ENCODE measurements around the gene KCNA1. TPM values are rescaled to one million over a fixed set of nuclear protein-coding genes. Genes with fewer than 3 reads are reported as not detected.
A peak's percentile ranks its signal among the peaks of the same experiment; 100 is the strongest.
"Not testable (repeated sequence)": the region's sequence is repeated elsewhere in the genome, so short reads cannot be mapped to it uniquely, and the experiment has no call there.

Gene KCNA1
- 0.07 TPM in 1 of 2 replicates, not detected in the other for total RNA-seq (2014; rRNA removed; shearing (Covaris generic))

GRCh38 chr12:4909734-4910501, at the start of gene KCNA1:
Gene KCNA1 (plus strand): TSS chr12:4909905. CDS start chr12:4911379, 1,474 bp downstream.
- Histone ChIP-seq H3K27me3 (ENCODE audit: control insufficient read depth, insufficient read depth, low read length) (peaks cover 75% of the 10 kb centered on the region), H3K36me3 (replicated peaks; ENCODE audit: control insufficient read depth, insufficient read depth, low read length) (no peaks in the 10 kb centered on the region), H3K4me3 (ENCODE audit: insufficient read depth, low read depth, low read length) (peak within 1 kb of the TSS; percentile 46)
- DNase-seq, result peak; percentile 81

GRCh38 chr12:4860741-4861140, 49.0 kb upstream of the KCNA1 start:
- H3K27me3 ChIP-seq (ENCODE audit: control insufficient read depth, insufficient read depth, low read length), result peaks cover 8% of the 10 kb centered on the region; the same call in 1 of the 2 replicates
- H3K4me3 ChIP-seq (ENCODE audit: insufficient read depth, low read depth, low read length), result no peak overlapping the region
- DNase-seq, result no peak
- no peaks in the 10 kb centered on the region for H3K36me3 ChIP-seq (replicated peaks; ENCODE audit: control insufficient read depth, insufficient read depth, low read length)

- Histone ChIP-seq H3K27me3 (ENCODE audit: control insufficient read depth, insufficient read depth, low read length) (peaks cover 7% of the 10 kb centered on the region; the same call in 1 of the 2 replicates), H3K4me3 (ENCODE audit: insufficient read depth, low read depth, low read length) (no peak overlapping the region), H3K36me3 (replicated peaks; ENCODE audit: control insufficient read depth, insufficient read depth, low read length) (no peaks in the 10 kb centered on the region)
- no peak for DNase-seq
Measured at GRCh38 chr12:4862809-4863208, 46.9 kb upstream of the KCNA1 start.

GRCh38 chr12:4864575-4864974, 45.1 kb upstream of the KCNA1 start:
- no peaks in the 10 kb centered on the region; the same call in 1 of the 2 replicates for H3K27me3 ChIP-seq (ENCODE audit: control insufficient read depth, insufficient read depth, low read length)
- DNase-seq, result no peak

GRCh38 chr12:4865246-4865645, 44.5 kb upstream of the KCNA1 start:
- Histone ChIP-seq H3K27me3 (ENCODE audit: control insufficient read depth, insufficient read depth, low read length) (no peaks in the 10 kb centered on the region; the same call in 1 of the 2 replicates), H3K36me3 (replicated peaks; ENCODE audit: control insufficient read depth, insufficient read depth, low read length) (no peaks in the 10 kb centered on the region), H3K4me3 (ENCODE audit: insufficient read depth, low read depth, low read length) (no peak overlapping the region)
- DNase-seq, result no peak

More at GRCh38 chr12:4864575-4864974, 45.1 kb upstream of the KCNA1 start:
- Histone ChIP-seq H3K36me3 (replicated peaks; ENCODE audit: control insufficient read depth, insufficient read depth, low read length) (no peaks in the 10 kb centered on the region), H3K4me3 (ENCODE audit: insufficient read depth, low read depth, low read length) (no peak overlapping the region)

- DNase-seq, result no peak
- Histone ChIP-seq H3K36me3 (replicated peaks; ENCODE audit: control insufficient read depth, insufficient read depth, low read length) (no peaks in the 10 kb centered on the region), H3K4me3 (ENCODE audit: insufficient read depth, low read depth, low read length) (no peak overlapping the region), H3K27me3 (ENCODE audit: control insufficient read depth, insufficient read depth, low read length) (no peaks in the 10 kb centered on the region; the same call in 1 of the 2 replicates)
Measured at GRCh38 chr12:4866299-4866698, 43.4 kb upstream of the KCNA1 start.

GRCh38 chr12:4867384-4867783, 42.3 kb upstream of the KCNA1 start:
- Histone ChIP-seq H3K36me3 (replicated peaks; ENCODE audit: control insufficient read depth, insufficient read depth, low read length) (no peaks in the 10 kb centered on the region), H3K27me3 (ENCODE audit: control insufficient read depth, insufficient read depth, low read length) (no peaks in the 10 kb centered on the region), H3K4me3 (ENCODE audit: insufficient read depth, low read depth, low read length) (no peak overlapping the region)
- peak; percentile 45 for DNase-seq

GRCh38 chr12:4870423-4870822, 39.3 kb upstream of the KCNA1 start:
- Histone ChIP-seq H3K27me3 (ENCODE audit: control insufficient read depth, insufficient read depth, low read length) (no peaks in the 10 kb centered on the region), H3K36me3 (replicated peaks; ENCODE audit: control insufficient read depth, insufficient read depth, low read length) (no peaks in the 10 kb centered on the region), H3K4me3 (ENCODE audit: insufficient read depth, low read depth, low read length) (no peak overlapping the region)
- DNase-seq, result no peak

- Histone ChIP-seq H3K27me3 (ENCODE audit: control insufficient read depth, insufficient read depth, low read length) (no peaks in the 10 kb centered on the region), H3K4me3 (ENCODE audit: insufficient read depth, low read depth, low read length) (no peak overlapping the region), H3K36me3 (replicated peaks; ENCODE audit: control insufficient read depth, insufficient read depth, low read length) (no peaks in the 10 kb centered on the region)
- no peak for DNase-seq
Measured at GRCh38 chr12:4871514-4871913, 38.2 kb upstream of the KCNA1 start.

- DNase-seq, result no peak
- no peaks in the 10 kb centered on the region for H3K27me3 ChIP-seq (ENCODE audit: control insufficient read depth, insufficient read depth, low read length)
- no peak overlapping the region for H3K4me3 ChIP-seq (ENCODE audit: insufficient read depth, low read depth, low read length)
- H3K36me3 ChIP-seq (replicated peaks; ENCODE audit: control insufficient read depth, insufficient read depth, low read length), result no peaks in the 10 kb centered on the region
Measured at GRCh38 chr12:4873947-4874346, 35.8 kb upstream of the KCNA1 start.

- no peak overlapping the region for H3K4me3 ChIP-seq (ENCODE audit: insufficient read depth, low read depth, low read length)
- no peak for DNase-seq
- no peaks in the 10 kb centered on the region for H3K36me3 ChIP-seq (replicated peaks; ENCODE audit: control insufficient read depth, insufficient read depth, low read length)
- H3K27me3 ChIP-seq (ENCODE audit: control insufficient read depth, insufficient read depth, low read length), result no peaks in the 10 kb centered on the region
Measured at GRCh38 chr12:4874671-4875070, 35.0 kb upstream of the KCNA1 start.

GRCh38 chr12:4879481-4879880, 30.2 kb upstream of the KCNA1 start:
- H3K36me3 ChIP-seq (replicated peaks; ENCODE audit: control insufficient read depth, insufficient read depth, low read length); H3K4me3 ChIP-seq (ENCODE audit: insufficient read depth, low read depth, low read length); DNase-seq; H3K27me3 ChIP-seq (ENCODE audit: control insufficient read depth, insufficient read depth, low read length): not testable (repeated sequence)

GRCh38 chr12:4881266-4882064, 28.2 kb upstream of the KCNA1 start:
- no peaks in the 10 kb centered on the region for H3K36me3 ChIP-seq (replicated peaks; ENCODE audit: control insufficient read depth, insufficient read depth, low read length)
- H3K4me3 ChIP-seq (ENCODE audit: insufficient read depth, low read depth, low read length), result no peak overlapping the region
- no peak for DNase-seq
- no peaks in the 10 kb centered on the region for H3K27me3 ChIP-seq (ENCODE audit: control insufficient read depth, insufficient read depth, low read length)

GRCh38 chr12:4891866-4892265, 17.8 kb upstream of the KCNA1 start:
- no peaks in the 10 kb centered on the region for H3K27me3 ChIP-seq (ENCODE audit: control insufficient read depth, insufficient read depth, low read length)
- no peaks in the 10 kb centered on the region for H3K36me3 ChIP-seq (replicated peaks; ENCODE audit: control insufficient read depth, insufficient read depth, low read length)
- H3K4me3 ChIP-seq (ENCODE audit: insufficient read depth, low read depth, low read length), result no peak overlapping the region
- DNase-seq, result no peak

GRCh38 chr12:4892418-4892817, 17.3 kb upstream of the KCNA1 start:
- no peak for DNase-seq
- Histone ChIP-seq H3K27me3 (ENCODE audit: control insufficient read depth, insufficient read depth, low read length) (no peaks in the 10 kb centered on the region), H3K4me3 (ENCODE audit: insufficient read depth, low read depth, low read length) (no peak overlapping the region), H3K36me3 (replicated peaks; ENCODE audit: control insufficient read depth, insufficient read depth, low read length) (no peaks in the 10 kb centered on the region)
